PC-9 (cell line): ENCODE data around the gene DESI1. TPM values are rescaled to one million over a fixed set of nuclear protein-coding genes. Genes with fewer than 3 reads are reported as not detected.
A peak's percentile ranks its signal among the peaks of the same experiment; 100 is the strongest.

Experiments
- BruUV-seq: library from RNA; stranded (reverse); fragments of 400-500 nt; replicated peaks from 2 replicates; lab custom pipeline; 2021; lab: Mats Ljungman, UMichigan
- CTCF ChIA-PET: fragments of 300-600 bp; sonication (Branson Sonifier 250); formaldehyde crosslinking; loops from one replicate; lab custom pipeline; 2022; ENCODE audit warnings: antibody characterized with exemption; lab: Charles Lee
- POLR2A ChIA-PET: fragments of 300-600 bp; sonication (Branson Sonifier 250); formaldehyde crosslinking; loops from one replicate; lab custom pipeline; 2022; ENCODE audit warnings: antibody characterized with exemption; ENCODE audit not compliant: unreplicated experiment; lab: Charles Lee
- DNase-seq, 2 experiments: peaks; one replicate each; pipeline versions ENCODE4 v3.0.0 to v3.0.0-alpha.2; 2015 to 2022; ENCODE audit warnings: mixed read lengths in 1 of 2
- H2AFZ ChIP-seq: fragments of 200-600 bp; sonication (generic); 2 replicates; pipeline ENCODE4 v1.8.1; 2017; ENCODE audit warnings: antibody characterized with exemption
- H3F3A ChIP-seq: fragments of 200-600 bp; sonication (generic); 2 replicates; pipeline ENCODE4 v1.8.1; 2017; ENCODE audit warnings: antibody characterized with exemption, mild to moderate bottlenecking, low read depth; ENCODE audit not compliant: insufficient read depth
- H3K27ac ChIP-seq: fragments of 200-600 bp; sonication (generic); 2 replicates; pipeline ENCODE4 v1.6.1; 2016; ENCODE audit warnings: mixed run types
- H3K27me3 ChIP-seq: fragments of 200-600 bp; sonication (generic); 2 replicates; pipeline ENCODE4 v1.6.1; 2016; ENCODE audit warnings: low read depth, mixed run types; ENCODE audit not compliant: insufficient read depth
- H3K36me3 ChIP-seq: fragments of 200-600 bp; sonication (generic); 2 replicates; pipeline ENCODE4 v1.6.1; 2016; ENCODE audit warnings: low read depth, mixed run types
- H3K4me1 ChIP-seq: fragments of 200-600 bp; sonication (generic); replicated peaks from 2 replicates; pipeline ENCODE4 v1.6.1; 2016; ENCODE audit warnings: mixed run types; ENCODE audit not compliant: insufficient read depth
- H3K4me2 ChIP-seq: fragments of 200-600 bp; sonication (generic); 2 replicates; pipeline ENCODE4 v1.6.1; 2017; ENCODE audit warnings: mixed run types
- H3K4me3 ChIP-seq: fragments of 200-600 bp; sonication (generic); 2 replicates; pipeline ENCODE4 v1.6.1; 2016; ENCODE audit warnings: mixed run types
- H3K79me2 ChIP-seq: fragments of 200-600 bp; sonication (generic); 2 replicates; pipeline ENCODE4 v1.6.1; 2017; ENCODE audit warnings: low read depth, mixed run types
- H3K9me2 ChIP-seq: fragments of 200-600 bp; sonication (generic); 2 replicates; pipeline ENCODE4 v1.8.1; 2017; ENCODE audit warnings: mild to moderate bottlenecking; ENCODE audit not compliant: insufficient read depth
- H3K9me3 ChIP-seq: fragments of 200-600 bp; sonication (generic); 2 replicates; pipeline ENCODE4 v1.8.1; 2016; ENCODE audit warnings: low read depth; ENCODE audit not compliant: insufficient read depth
- H4K20me1 ChIP-seq: fragments of 200-600 bp; sonication (generic); 2 replicates; pipeline ENCODE4 v1.8.1; 2017; ENCODE audit not compliant: insufficient read depth
- CTCF ChIP-seq: fragments of 200-600 bp; sonication (generic); conservative IDR thresholded peaks from 2 replicates; pipeline ENCODE4 v1.6.1; 2017; ENCODE audit warnings: mixed run types, antibody characterized with exemption, mild to moderate bottlenecking, moderate library complexity
- EZH2 ChIP-seq: fragments of 200-600 bp; sonication (generic); IDR thresholded peaks from 2 replicates; pipeline ENCODE4 v1.8.0; 2017; ENCODE audit warnings: antibody characterized with exemption, low read depth
- intact Hi-C: fragments of 100-400 bp; cut with micrococcal nuclease; formaldehyde crosslinking; loops from one replicate; pipeline ENCODE4 v1.10.0; 2022; ENCODE audit not compliant: unreplicated experiment
- total RNA-seq: library from RNA; stranded (reverse); gene quantifications from 2 replicates; pipeline ENCODE4 v1.2.3, GENCODE V29; 2021

DESI1 gene
- total RNA-seq, 1 experiment from 2014 or later, result 52.7 TPM

- H3K79me2 ChIP-seq, result 0 out of 2 replicates have a peak, but pooled peaks cover 5% of the 10 kb centered on the region
- CTCF ChIA-PET, result no interaction called here
- intact Hi-C loops, result no loop called here
Observed at GRCh38 chr22:41650821-41651220, 30.0 kb upstream of the DESI1 start.

GRCh38 chr22:41650229-41650628 is 29.4 kb upstream of the DESI1 start:
- ChIA-PET CTCF (no interaction called here), POLR2A (interaction anchor here (0.9 kb wide), 1 partner anchor 10 kb away, joined by 4 read pairs; no protein-coding TSS in a partner anchor)
- peaks cover 47% of the 10 kb centered on the region for H3F3A ChIP-seq
- no peaks in the 10 kb centered on the region for H3K4me1 ChIP-seq
- TF ChIP-seq EZH2 (no peak), CTCF (no peak)
- no peak overlapping the region for H3K4me2 ChIP-seq
- no peaks in the 10 kb centered on the region for H3K27me3 ChIP-seq
- no peak overlapping the region for H2AFZ ChIP-seq
- H3K79me2 ChIP-seq, result peaks cover 7% of the 10 kb centered on the region; the same call in 1 of the 2 replicates
- no peak overlapping the region for H3K27ac ChIP-seq
- no peak overlapping the region for H3K4me3 ChIP-seq
- H3K9me3 ChIP-seq, result no peaks in the 10 kb centered on the region
- H3K9me2 ChIP-seq, result no peaks in the 10 kb centered on the region
- no peak for DNase-seq
- peaks cover 43% of the 10 kb centered on the region for H4K20me1 ChIP-seq
- H3K36me3 ChIP-seq, result peaks cover 72% of the 10 kb centered on the region
- intact Hi-C loops, result no loop called here
- BruUV-seq, result no TSS peak

More at GRCh38 chr22:41650821-41651220, 30.0 kb upstream of the DESI1 start:
- Histone ChIP-seq H3K9me2 (no peaks in the 10 kb centered on the region), H3K4me2 (no peak overlapping the region), H3K36me3 (peaks cover 77% of the 10 kb centered on the region), H3K4me3 (no peak overlapping the region), H2AFZ (no peak overlapping the region), H4K20me1 (peaks cover 40% of the 10 kb centered on the region), H3K27me3 (no peaks in the 10 kb centered on the region), H3K9me3 (no peaks in the 10 kb centered on the region), H3F3A (peaks cover 46% of the 10 kb centered on the region), H3K4me1 (no peaks in the 10 kb centered on the region), H3K27ac (no peak overlapping the region)
- POLR2A ChIA-PET, result interaction anchor here (0.6 to 0.9 kb wide), 3 partner anchors 11 to 30 kb away, joined by 4 to 15 read pairs (median 6); partner anchors contain the start of genes DESI1 and XRCC6
- no TSS peak for BruUV-seq
- TF ChIP-seq CTCF (no peak), EZH2 (no peak)
- DNase-seq, result no peak

- Histone ChIP-seq H3K4me1 (no peaks in the 10 kb centered on the region), H3K4me2 (no peak overlapping the region), H4K20me1 (peaks cover 52% of the 10 kb centered on the region), H3K9me2 (no peaks in the 10 kb centered on the region), H3K79me2 (peaks cover 12% of the 10 kb centered on the region), H3K27me3 (no peaks in the 10 kb centered on the region), H3F3A (peaks cover 53% of the 10 kb centered on the region), H2AFZ (no peak overlapping the region), H3K27ac (peak overlapping the region; percentile 32; the same call in 1 of the 2 replicates), H3K9me3 (no peaks in the 10 kb centered on the region), H3K36me3 (peaks cover 55% of the 10 kb centered on the region), H3K4me3 (no peak overlapping the region)
- ChIA-PET CTCF (interaction anchor here (0.6 kb wide), 1 partner anchor 9 kb away, joined by 3 read pairs; no protein-coding TSS in a partner anchor), POLR2A (interaction anchor here (0.7 kb wide), 1 partner anchor 23 kb away, joined by 29 read pairs; no protein-coding TSS in a partner anchor)
- TF ChIP-seq CTCF, result no peak
- TF ChIP-seq EZH2, result no peak
- intact Hi-C loops, result no loop called here
- DNase-seq, result no peak
- no TSS peak for BruUV-seq
Observed at GRCh38 chr22:41648432-41648831, 27.6 kb upstream of the DESI1 start.
